Right atrium auricular region (tissue), 2 donors: ENCODE measurements around the gene SP140. TPM values are rescaled to one million over a fixed set of nuclear protein-coding genes. Genes with fewer than 3 reads are reported as not detected.
A peak's percentile ranks its signal among the peaks of the same experiment; 100 is the strongest.

Experiments
- DNase-seq: peaks from one replicate; pipeline ENCODE4 v3.0.0-alpha.2; 2019; ENCODE audit warnings: low spot score
- H3K27ac ChIP-seq, 2 donors: fragments of 200-600 bp; sonication (generic); 1 replicate in 1 of 2; 2 replicates in 1 of 2; pipeline ENCODE4 v1.5.1; 2016 to 2019
- H3K27me3 ChIP-seq, 2 donors: fragments of 200-600 bp; sonication (generic); one replicate each; pipeline versions ENCODE4 v1.5.1 to v1.6.0; 2017 to 2019
- H3K36me3 ChIP-seq: fragments of 200-600 bp; sonication (generic); one replicate; pipeline ENCODE4 v1.5.1; 2016
- H3K4me1 ChIP-seq, 2 donors: fragments of 200-600 bp; sonication (generic); one replicate each; pipeline versions ENCODE4 v1.5.1 to v1.6.0; 2017 to 2019
- H3K4me3 ChIP-seq, 2 donors: fragments of 200-600 bp; sonication (generic); 1 replicate in 1 of 2; 2 replicates in 1 of 2; pipeline ENCODE4 v1.5.1; 2017 to 2019; ENCODE audit warnings: mild to moderate bottlenecking in 1 of 2, moderate library complexity in 1 of 2
- H3K9me3 ChIP-seq, 2 donors: fragments of 200-600 bp; sonication (generic); one replicate each; pipeline ENCODE4 v1.5.1; 2019
- total RNA-seq, 2 donors: library from RNA; depleted of rRNA; stranded (reverse); fragments of >200 nt; gene quantifications; one replicate each; pipeline ENCODE4 v1.1.0, GENCODE V29; 2016
- TF ChIP-seq, protein P1 (sequence below), 2 donors: fragments of 200-600 bp; sonication (generic); IDR thresholded peaks; one replicate each; pipeline ENCODE4 v1.5.1; 2019; ENCODE audit warnings: antibody characterized with exemption in 2 of 2

SP140 gene
- total RNA-seq, 2 donors from 2014 or later, result 0.26 to 0.55 TPM

DNA sequence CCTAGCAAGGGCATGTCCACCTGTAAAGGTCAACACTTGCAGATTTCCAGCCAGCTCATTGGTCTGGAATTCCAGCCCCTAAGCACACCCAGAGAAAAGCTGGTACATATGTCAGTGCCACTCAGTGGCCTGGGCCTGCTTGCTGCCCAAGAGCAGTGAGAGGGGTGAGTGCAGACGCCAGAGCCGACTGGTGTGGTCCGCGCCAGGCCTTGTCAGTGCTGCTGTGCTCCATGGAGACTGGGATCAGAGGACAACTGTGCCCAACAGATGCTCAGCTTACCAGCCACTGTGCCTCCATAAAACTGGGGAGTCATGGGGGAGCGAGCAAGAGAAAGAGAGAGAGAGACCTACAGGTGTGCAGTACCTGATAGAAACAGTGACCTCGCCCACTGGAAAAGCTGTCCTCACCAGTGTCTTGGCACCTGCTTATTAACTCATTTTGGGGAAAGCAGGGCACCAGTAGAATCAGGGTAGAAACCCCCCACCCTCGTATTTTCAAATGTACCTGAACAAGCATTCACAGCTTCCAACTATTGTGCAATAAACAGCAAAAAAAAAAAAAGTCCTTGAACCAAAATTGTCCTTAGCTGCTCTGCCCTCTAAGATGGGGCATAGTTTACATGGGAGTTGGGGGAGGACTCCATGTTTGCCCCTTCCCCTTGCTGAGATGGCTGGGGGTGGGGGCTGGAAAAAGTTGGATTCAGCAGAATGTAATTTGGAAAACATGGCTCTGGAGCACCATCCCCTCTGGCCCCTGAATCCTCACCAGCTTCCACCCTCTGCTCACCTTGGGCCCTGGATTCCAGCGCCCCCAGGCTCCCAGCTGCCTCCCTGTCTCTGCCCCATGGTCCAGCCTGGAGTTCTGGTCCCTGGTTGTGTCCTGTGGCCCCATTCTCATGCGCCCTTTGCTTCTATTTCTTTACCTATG lies 100.0 kb downstream of the SP140 start:
- Histone ChIP-seq H3K4me3 (no peak overlapping the region), H3K27me3 (no peaks in the 10 kb centered on the region), H3K4me1 (no peaks in the 10 kb centered on the region), H3K9me3 (no peaks in the 10 kb centered on the region), H3K27ac (no peak overlapping the region), H3K36me3 (no peaks in the 10 kb centered on the region)
- TF ChIP-seq, protein P1, sequence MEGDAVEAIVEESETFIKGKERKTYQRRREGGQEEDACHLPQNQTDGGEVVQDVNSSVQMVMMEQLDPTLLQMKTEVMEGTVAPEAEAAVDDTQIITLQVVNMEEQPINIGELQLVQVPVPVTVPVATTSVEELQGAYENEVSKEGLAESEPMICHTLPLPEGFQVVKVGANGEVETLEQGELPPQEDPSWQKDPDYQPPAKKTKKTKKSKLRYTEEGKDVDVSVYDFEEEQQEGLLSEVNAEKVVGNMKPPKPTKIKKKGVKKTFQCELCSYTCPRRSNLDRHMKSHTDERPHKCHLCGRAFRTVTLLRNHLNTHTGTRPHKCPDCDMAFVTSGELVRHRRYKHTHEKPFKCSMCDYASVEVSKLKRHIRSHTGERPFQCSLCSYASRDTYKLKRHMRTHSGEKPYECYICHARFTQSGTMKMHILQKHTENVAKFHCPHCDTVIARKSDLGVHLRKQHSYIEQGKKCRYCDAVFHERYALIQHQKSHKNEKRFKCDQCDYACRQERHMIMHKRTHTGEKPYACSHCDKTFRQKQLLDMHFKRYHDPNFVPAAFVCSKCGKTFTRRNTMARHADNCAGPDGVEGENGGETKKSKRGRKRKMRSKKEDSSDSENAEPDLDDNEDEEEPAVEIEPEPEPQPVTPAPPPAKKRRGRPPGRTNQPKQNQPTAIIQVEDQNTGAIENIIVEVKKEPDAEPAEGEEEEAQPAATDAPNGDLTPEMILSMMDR (IDR thresholded peaks at IDR 0.05), result no peak
- no peak for DNase-seq

DNA sequence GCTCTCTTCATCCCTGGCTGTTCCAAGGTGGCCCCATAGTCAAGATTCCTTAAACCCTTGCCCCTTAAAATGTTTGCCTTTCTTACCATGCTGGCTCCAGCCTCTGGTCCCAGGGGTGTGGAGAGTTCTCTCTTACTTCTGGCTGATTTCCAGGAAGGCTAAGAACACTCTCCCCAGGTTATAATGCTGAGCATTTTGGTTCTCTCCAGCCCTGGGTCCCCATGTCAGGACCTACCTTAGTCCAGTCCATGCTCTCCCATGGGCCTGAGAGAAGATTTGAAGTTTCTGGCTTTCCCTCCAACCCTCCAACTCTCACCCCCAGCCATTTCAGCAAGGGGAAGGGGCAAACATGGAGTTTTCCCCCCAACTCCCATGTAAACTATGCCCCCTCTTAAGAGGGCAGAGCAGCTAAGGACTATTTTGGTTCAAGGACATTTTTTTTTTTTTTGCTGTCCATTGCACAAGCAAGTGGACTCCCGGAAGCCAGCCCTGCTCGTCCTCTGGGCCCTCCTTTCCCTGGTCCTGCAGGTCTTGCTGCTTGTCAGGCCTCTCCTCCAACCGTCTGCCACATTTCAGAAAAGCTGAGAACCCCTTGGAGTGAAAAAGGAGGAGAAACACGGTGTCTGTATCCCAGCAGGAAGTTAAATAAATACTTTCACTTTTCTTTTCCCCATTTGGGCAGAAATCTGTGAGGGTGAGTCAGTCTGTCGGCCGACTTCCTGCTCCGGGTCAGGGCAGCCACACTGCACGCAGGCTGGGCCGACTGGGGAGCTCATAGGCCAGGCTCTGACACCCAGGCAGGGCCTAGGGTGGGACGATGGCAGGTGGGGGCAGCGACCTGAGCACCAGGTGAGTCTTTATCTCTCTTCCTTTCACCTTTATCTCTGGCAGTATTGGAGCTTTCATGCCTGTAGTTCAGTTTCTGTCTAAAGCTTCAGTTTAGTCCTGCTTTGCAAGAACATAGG lies 101.2 kb downstream of the SP140 start, which contains the start of gene SP140L:
SP140L (plus strand) TSS at position 741 of the 965 bp plus-strand sequence; CDS start at position 818, 77 bp downstream.
- peak within 1 kb of the TSS; percentile 53 to 65 for H3K27ac ChIP-seq
- H3K4me1 ChIP-seq, result no peaks in the 10 kb centered on the region
- TF ChIP-seq, protein P1 (IDR thresholded peaks at IDR 0.05), result no peak
- DNase-seq, result peak; percentile 78
- no peaks in the 10 kb centered on the region for H3K36me3 ChIP-seq
- no peaks in the 10 kb centered on the region for H3K27me3 ChIP-seq
- H3K4me3 ChIP-seq, result peak within 1 kb of the TSS; percentile 34 to 47
- H3K9me3 ChIP-seq, result no peaks in the 10 kb centered on the region

DNA sequence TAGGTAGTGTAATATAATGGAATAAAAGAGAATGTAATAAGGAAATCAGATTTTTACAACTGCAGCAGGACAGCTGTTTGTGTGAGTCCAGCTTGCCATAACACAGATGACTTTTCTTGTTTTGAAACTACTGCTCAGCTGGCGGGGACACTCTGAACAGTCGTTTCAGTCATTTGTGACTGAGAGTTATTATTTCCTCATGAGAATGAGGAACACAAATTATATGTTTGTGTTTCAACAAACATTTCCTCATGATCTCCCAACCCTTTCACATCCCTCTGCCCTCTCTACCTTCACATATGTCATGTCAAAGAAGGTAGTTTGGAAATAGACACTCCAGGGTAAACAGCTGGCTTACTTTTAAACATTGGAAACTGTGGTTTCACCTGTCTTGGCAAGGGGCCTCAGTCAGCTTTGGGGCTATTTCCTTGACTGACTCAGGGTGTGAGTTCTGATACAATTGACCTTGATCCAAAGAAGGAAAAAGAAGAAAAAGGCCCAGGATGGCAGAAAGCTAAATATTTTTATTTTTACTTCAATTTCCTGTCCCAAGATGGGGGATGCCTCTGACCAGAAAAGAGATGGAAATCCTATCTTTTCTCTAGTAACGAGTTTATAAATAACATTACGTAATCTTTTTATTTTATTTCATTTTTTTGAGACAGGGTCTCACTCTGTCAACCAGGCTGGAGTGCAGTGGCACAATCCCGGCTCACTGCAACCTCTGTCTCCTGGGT lies 102.0 kb downstream of the SP140 start:
- Histone ChIP-seq H3K4me1 (no peaks in the 10 kb centered on the region), H3K27ac (peak overlapping the region; percentile 53 to 65)
- TF ChIP-seq, protein P1 (IDR thresholded peaks at IDR 0.05), result no peak

DNA sequence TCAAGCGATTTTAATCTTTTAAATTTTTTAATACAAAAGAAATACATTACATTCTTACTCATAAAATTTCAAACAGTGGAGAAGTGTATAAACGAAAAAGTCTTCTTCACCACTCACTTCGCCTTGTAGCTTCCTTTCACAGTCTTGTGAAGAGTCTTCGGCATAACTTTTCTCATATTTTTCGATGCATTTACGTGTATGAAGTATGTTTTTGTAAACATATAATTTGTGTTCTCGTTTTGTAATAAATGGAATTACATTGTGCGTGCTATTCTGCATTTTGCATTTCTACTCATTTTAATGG lies 102.6 kb downstream of the SP140 start:
- TF ChIP-seq, protein P1 (IDR thresholded peaks at IDR 0.05), result no peak
- Histone ChIP-seq H3K4me3 (no peak overlapping the region), H3K27ac (no peak overlapping the region), H3K27me3 (no peaks in the 10 kb centered on the region), H3K9me3 (no peaks in the 10 kb centered on the region), H3K36me3 (no peaks in the 10 kb centered on the region), H3K4me1 (no peaks in the 10 kb centered on the region)
- DNase-seq, result no peak

More for the DNA sequence above, 102.0 kb downstream of the SP140 start:
- peak overlapping the region; percentile 34 to 47 for H3K4me3 ChIP-seq
- H3K27me3 ChIP-seq, result no peaks in the 10 kb centered on the region
- H3K9me3 ChIP-seq, result no peaks in the 10 kb centered on the region
- no peak for DNase-seq
- no peaks in the 10 kb centered on the region for H3K36me3 ChIP-seq

DNA sequence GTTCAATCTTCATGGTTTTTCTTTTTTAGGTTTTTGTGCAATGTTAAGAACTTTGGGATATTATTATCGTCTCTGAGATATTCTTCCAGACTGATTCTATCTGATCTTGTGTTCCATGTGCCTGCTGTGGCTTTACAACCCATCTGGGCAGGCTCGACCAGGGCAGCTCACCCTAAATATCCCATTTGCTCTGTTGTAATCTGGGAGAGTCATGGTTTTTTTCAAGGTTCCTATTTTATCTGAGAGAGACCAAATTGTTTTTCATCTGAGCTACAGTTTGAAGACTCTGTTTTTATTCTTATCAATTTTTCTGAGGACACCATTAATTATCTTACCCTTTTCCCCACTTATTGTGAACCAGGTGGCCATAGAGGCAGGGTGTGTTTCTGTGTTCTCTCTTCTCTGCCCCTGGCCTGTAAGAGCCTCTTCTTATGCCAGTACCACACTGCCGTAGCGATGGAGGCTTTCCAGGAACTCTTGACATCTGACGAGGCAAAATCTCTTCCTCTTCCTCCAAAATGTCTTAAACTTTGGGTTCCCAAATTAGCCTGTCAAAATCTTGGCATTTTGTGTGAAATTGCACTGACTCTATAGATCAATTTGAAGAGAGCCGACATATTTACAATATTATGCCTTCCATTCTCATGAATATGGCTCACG lies 104.5 kb downstream of the SP140 start:
- H3K36me3 ChIP-seq, result no peaks in the 10 kb centered on the region
- no peaks in the 10 kb centered on the region for H3K9me3 ChIP-seq
- H3K4me3 ChIP-seq, result no peak overlapping the region
- DNase-seq, result no peak
- H3K27me3 ChIP-seq, result no peaks in the 10 kb centered on the region
- TF ChIP-seq, protein P1 (IDR thresholded peaks at IDR 0.05), result no peak
- H3K4me1 ChIP-seq, result no peaks in the 10 kb centered on the region
- H3K27ac ChIP-seq, result no peak overlapping the region
